GM18858 (cell line): ENCODE results near the gene LRRN2.
"Not testable (repeated sequence)": the region's sequence is repeated elsewhere in the genome, so short reads cannot be mapped to it uniquely, and the experiment has no call there.

Experiments
- ATAC-seq: cut with Tn5 transposase; IDR thresholded peaks from one replicate; pipeline ENCODE4 v1.9.1; 2021; ENCODE audit not compliant: unreplicated experiment

Gene LRRN2

DNA sequence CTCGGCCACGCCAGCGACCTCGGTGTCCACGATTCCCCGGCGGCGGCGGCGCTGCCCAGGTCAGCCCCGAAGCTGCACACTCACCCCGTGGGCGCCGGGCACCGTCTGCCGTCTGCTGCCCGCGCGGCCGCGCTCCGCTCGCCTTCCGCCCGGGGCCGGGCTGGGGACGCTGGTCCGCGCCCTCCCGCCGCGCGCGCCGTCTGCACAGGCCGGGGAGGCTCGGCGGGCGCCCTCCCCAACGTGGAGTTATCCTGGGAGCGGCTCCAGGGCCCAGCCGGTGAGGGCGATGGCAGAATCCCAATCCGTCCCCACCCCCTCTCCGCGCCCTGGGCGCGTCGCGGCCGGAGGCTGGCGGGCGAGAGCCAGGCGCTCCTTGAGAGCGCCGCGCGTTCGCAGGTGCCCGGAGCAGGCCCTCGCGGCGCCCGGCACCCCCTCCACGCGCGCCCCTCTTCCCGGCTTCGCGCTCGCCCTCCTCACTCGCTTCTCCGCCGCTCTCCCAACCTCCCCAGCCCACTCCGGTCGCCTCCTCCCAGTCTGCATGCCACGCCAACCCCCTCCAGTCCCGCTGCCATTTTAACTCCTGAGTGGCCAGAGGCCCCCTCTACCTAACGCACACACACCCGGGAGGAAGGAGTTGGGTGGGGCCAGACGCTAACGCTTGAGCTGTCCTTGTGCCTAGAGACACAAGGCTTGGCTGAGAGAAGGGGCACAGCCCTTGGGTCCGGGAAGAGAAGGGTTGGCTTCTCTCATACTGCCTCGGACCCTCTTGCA is at the start of gene LRRN2:
TSS of gene LRRN2 (minus strand) at position 503 of the 771 bp plus-strand sequence. CDS start 65,746 bp downstream, outside the sequence.
- ATAC-seq, result no peak

DNA sequence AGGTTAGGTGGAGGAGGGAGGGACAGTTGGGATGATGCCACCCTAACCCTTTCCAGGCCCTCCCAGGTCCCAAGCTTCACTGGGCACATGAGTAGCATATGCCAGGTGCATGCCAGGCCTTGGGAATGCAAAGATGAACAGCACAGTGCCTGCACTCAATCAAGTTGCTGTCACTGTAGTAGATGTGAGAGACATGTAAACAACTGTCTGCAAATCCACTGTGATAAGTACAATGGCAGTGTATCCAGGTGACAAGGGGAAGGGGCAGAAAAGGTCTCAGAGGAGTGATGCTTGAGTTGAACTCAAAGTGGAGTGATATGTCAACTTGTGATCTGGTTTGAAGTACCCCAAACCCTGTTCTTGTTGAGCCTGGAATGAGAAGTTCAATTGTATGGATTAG is 49.5 kb upstream of the LRRN2 start:
- no peak for ATAC-seq

DNA sequence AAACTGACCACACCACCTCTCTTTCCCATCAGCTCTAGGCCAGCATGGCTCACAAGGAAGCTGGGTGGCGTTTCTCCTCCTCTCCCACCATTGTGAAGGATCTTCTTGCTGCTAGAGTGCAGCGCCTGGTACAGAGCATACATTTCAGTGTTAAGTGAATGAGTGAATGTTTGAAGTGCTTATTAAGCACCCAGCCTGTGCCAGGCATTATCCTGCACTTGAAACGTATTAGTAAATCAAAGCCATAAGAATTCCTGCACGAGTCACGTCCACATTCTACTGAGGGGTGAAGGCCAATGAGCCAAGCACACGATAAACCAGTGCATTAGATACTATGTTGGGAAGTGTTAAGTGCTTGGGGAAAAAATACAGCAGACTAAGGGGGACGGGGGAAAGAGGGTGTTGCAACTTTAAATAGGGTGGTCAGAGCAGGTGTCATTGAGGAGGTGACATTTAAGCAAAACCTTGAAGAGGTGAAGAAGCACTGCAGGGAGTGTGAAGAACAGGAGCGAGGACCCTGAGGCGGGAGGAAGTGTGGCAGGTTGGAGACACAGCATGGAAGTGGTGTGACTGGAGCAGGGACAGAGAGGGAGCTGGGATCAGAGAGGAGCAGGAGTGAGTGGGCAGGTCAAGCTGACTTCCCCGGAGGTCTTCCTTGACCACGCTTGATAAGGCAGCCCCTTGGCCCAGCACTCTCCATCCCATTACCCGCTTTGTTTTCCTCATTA is 48.5 kb upstream of the LRRN2 start:
- no peak for ATAC-seq

DNA sequence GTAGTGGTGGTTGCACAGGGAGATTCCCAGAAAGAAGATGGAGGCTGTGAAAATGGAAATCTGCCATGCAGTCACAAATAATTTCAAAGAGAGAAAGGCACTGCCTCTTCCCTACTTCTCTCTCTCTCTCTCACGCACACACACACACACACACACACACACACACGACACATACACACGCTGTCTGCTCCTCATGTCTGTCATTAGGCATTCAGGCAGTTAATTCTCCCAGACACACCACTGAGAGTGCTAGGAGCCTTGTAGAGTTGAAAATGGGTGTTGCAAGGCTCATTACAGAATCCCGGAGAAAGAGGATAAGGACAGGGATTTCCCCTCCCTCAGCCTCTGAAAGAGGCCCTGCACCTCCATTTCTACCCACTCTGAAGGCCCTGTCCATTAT is 47.8 kb upstream of the LRRN2 start:
- no peak for ATAC-seq

DNA sequence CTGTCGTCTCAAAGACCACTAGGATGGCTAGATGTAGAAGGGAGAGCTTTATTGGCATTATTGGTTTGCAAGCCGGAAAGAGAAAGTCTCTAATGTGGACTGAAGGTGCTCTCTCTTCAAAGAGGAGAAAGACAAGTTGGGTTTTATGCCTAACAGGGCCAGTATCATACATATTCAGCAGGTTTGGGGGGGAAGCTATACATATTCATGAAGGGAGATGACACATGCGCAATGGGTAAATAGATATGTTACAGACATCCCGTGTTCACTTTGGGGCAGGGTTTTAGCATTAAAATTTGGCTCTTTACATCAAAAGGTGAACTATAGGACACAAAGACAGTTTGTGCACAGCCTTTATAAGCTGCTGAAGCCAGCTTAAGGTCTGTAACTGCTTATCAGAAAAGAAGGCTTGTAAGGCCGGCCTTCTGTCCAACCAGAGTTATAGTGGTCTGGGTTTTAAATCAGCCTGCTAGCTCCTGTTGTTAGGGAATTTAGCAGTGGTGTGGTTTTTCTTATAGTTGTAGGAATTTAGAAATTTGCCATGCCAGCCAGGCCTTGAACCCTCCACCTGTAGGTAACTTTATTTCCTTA is 46.5 kb upstream of the LRRN2 start:
- ATAC-seq, result no peak

DNA sequence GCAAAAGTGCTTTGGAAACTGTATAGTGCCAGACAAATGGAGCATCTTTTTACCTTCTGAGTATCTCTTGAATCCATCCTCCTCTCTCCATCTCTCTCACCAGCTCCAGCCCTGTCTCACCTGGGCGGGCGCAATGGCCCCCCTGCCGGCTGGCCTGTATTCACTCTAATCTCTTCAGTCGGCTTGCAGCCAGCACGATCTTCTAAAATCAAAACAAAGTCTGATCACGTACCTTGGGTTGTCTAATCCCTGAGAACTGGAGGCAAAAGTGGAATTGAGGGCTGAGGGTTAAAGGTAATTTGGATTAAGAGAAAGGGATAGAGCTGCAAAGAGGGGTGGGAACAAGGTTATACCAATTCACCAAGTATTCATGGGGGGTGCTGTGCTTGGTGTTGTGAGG is 46.0 kb upstream of the LRRN2 start:
- ATAC-seq, result no peak

DNA sequence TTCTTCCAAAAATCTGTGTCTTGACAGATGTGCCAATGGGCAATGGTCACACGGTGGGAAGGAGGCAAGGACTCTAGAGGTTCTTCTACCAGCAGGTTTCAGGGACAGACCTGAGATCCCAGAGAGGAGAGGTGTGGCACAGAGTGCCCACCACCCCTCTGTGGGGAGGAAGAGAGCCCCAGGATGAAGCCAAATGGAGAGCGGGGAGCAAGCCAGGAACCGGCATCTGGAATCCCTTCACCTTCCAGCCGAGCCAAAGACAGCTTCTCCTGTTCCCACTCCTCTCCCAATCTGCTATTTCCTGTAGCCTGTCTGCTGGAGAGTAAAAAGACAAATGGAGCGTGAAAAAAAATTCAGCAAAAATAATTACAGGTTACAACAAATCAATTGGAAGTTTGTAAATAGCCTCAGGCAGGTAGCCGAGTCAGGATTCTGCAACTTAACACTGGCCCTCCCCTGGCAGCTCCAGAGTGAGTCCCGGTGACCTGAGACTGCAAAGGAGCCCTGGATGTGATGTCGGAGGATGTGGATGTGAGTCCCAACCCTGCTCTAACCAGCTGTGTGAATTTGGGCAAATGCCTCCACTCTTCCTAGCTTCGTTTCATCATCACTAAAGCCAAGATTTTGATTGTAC is 45.4 kb upstream of the LRRN2 start:
- no peak for ATAC-seq

DNA sequence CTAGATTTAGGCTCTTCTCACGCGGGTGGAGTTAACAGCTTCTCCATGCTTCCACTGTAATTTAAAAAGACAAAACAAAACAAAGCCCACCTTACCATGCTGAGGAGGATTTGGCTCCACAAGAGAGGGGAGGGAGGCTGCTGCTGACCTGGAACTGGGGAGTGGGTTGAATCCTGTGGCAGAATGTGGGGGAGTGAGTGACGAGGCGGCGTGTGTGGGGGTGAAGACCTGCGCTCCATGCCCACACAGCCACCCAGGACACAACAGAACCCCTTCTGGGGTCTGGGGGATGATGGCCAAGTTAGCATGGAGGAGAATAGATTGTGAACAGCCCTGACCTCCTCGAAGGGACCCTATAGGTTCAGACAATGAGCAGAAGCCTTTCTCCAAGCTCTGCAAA is 44.0 kb upstream of the LRRN2 start:
- no peak for ATAC-seq

DNA sequence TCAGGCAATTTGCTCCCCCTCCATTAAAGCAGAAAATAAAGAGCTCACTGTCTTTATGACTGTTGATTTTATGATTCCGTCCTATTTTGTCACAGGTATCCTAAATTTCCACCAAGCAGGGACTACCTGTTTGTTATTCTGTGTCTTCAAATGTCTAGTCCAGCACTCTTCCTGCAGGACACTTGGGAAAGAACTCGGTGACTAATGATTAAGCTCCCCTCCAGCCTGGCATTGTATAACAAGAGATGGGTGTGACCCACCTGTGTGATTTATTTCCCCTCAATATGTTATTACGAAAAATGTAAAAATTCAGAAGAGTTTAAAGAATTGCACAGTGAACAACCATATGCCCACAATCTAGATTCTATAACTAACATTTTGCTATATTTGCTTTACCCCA is 42.9 kb upstream of the LRRN2 start:
- ATAC-seq, result no peak

DNA sequence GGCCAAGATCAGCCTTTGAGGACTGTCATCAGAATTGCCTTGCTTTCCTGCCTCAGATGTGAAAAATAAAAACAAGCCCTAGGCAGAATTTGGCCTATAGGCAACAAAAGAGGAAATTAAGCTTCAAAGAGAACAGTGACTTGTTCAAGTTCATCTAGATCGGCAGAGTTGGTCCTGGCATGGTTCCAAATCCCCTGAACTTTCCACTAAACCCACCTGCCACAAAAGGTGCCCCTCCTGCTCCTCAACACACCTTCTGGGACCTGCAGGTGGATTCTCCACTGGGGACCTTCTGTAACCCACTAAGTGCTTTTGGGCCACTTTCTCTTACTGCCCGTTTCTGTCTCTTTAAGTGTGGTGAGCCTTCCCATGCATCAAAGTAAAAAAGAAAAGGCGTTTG is 42.5 kb upstream of the LRRN2 start:
- no peak for ATAC-seq

DNA sequence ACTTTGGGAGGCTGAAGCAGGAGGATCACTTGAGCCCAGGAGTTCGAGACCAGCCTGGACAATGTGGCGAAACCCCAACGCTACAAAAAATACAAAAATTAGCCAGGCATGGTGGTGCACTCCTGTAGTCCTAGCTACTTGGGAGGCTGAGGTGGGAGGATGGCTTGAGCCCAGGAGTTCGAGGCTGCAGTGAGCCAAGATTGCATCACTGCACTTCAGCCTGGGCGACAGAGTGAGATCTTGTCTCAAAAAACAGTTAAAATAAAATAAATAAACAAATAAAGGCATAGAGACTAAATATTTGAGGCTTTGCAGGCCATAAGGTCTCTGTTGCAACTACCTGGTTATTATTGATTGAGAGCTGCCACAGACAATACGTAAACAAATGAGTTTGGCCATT is 41.9 kb upstream of the LRRN2 start:
- not testable (repeated sequence) for ATAC-seq

DNA sequence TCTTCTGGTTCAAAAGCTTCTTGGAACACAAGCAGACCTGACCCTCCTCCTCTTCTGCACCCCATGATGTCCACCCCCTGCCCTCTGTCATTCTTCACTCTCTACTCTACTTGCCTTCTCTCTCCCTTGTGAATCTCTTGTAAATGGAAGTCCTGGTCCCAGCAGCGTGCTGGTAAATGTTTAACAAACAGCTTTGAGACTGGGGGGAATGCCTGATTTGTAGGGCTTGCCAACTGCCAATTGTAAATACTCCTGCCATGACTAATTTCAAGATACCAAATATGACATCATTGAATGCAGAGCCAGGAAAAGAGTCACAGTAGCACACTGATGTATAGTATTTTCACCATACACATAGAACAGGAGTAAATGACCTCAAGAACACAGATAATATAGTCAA is 40.9 kb upstream of the LRRN2 start:
- no peak for ATAC-seq

DNA sequence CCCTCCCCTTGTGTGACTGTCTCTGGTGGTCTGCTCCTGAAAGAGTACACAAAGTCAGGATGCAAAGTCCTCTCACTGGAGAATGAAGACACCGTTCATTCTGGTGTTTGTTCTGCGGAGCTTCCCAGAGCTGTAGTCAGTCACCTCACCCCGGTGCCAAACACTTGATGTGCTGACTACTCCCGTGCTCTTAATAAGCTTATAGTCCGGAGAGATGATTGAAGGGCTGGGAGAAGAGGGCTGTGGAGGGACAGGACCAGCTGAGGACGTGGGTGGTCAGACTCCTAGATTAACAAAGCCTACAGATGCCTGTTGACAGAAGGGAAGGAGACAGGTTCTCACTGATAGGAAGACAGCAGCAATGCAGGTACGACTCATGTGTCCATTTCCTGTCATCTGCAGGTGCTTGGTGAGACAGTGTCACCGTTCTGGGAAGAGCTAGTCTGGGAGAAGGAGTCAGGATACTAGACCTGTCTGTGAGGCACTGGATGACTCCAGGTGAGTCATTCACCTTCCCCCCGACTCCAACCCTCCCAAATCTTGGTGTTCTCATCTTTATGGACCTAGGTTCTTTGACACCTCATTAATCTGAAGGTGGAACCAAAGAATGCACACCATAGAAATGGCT is 40.4 kb upstream of the LRRN2 start:
- ATAC-seq, result no peak

DNA sequence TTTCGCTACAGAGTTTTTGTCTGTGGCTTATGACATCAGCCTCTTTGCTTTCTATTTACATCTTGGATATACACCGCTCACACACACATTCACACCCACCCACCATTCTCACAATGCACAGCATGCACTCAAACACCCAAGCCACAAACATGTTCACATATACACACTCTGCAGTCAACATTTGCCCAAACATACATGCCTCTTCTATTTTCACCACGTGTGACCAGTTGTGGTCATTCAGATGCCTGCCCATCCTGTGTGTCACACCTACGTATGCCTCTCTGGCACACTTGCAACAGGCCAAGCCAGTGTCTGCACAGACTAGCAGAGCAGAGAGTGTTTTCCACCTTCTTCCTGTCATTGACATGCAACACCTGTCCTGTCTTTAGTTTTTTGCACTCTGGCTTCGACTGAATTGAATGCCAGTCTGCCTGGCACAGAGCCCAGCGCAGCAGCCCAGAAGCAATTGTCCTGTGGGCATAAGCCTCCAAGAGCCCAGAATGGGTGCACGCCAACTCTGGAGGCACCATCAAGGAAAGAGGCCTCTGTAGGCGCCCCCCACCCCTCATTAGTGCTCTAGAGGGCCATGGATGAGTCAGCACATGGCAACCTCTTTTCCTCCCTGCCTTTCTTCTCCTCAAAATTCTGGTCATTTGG is 37.7 kb upstream of the LRRN2 start:
- ATAC-seq, result no peak

DNA sequence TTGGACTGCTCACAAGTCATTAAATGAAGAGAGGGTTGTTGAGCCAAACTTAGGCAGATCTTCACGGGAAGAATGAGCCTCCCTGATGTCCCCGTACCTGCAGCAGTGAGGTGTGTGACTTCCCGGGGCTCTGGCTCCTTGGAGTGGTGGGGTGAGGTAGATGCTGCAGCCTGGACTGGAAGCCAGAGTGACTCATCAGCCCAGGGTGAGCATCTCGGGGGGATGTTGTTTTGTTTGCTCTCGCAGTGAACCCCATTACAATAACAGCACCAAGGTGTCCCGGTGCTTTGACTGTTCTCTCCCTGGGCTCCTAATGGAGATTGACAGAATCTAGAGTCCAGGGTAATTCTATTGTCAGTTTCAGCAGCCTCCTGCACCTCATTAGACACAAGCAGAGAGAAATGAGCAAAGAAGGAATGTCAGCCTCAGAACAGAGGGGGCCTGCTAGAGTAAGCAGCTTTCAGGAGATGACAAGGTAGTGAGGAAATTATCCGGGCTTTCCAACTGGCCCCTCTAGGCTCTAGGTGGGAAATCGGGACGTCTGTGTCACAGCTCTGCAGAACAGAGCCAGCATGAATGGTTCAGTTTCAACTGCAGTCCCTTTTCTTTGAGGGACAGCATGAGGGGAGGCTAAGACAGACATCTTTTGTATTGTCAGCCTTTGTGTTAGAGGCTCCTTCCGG is 36.0 kb upstream of the LRRN2 start:
- ATAC-seq, result no peak

DNA sequence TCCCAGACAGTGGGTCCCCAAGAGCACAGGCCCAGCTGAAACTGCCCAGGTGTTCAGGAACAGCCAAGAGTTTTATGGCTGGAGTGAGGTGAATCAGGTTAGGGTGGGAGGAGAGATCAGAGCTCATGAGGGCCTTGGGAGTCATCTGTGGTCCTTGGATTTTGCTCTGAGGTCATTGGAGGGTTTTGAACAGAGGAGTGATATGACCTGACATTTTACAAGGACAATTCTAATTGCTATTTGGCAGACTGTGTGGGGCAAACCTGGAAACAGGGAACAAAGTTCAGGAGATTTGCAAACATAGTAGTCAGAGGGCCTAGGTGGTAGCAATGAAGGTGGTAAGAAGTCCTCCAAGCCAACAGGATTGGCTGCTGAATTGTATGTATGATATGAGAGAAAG is 31.1 kb upstream of the LRRN2 start:
- no peak for ATAC-seq

DNA sequence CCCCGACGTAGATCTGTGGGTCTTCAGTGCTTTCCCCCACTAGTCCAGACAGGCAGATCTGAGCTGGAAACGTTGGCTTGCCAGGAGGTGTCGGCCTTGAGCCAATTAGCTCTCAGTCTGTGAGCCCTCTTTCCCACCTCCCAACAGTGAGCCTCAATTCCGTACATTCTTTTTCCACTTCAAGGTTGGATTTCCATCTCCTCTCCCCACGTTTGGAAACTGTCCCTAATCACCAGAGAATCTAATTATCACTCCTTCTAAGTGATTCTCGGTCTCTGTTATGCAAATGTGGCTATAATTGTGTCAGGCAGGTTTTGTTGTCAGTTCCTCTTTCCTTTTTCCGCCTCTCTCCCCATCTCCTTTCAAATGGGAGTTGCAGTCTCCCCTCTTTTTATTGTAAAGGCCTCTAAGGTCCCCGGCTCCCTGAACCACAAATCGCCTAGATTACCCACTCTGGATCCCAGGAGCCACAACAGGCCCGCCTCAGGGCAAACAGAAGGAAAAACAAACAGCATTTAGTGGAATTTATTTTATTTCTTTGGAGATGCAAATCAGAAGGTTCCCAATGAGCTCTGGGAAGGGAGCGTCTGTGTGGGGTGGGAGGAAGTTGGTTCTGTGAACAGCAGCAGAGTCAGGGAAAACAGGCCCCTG is 29.4 kb upstream of the LRRN2 start:
- no peak for ATAC-seq

DNA sequence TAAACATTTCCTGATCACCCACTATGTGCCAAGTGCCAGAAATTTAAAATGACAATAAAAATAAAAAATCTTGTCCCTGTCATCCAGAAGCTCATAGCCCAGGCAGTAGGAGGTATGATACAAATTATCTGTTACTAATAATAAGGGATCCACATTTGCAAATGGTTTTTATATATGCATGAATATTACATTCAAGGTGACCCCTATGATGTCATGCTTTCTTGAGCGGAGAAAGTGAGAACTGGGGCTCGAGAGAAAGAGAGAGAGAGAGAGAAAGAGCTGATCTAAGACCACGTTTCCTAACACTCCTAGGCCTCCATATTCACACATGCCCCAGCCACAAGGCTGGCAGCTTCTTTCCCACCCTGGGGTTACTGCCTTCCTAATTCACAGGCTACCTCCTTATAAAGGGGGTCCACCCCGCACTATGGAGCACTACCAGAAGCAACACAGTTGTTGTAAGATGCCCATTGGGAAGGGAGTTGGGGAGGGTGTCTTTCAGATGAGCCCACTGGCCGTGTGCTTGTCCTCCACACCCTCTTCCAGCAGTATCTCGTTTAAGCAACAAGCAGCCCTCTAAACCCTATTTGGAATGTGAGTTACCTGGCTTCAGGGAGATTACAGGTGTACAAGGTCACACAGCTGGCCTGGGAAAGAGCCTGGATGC is 28.8 kb upstream of the LRRN2 start:
- ATAC-seq, result no peak

DNA sequence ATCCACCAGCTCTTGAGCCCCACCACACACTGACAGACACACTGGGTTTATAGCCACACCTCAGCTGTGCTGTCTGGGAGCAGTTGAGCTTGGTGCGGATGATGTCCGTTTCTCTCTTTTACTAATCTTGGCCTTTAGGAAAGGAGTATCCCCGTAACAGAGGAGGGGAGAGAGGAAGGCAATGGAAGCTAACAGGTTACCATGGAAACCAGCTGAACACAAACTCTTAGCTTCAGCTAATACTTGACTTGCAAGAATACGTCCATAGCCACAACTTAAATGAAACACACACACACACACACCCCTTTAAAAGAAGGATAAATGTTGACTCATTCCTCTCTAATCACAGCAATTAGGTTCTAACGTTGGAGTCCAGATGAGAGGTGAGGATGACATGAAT is 28.0 kb upstream of the LRRN2 start:
- no peak for ATAC-seq
